Osteocyte (in vitro differentiated cells): ENCODE data around the gene FCHSD2. TPM values are rescaled to one million over a fixed set of nuclear protein-coding genes. Genes with fewer than 3 reads are reported as not detected.
"Not testable (repeated sequence)": the region's sequence is repeated elsewhere in the genome, so short reads cannot be mapped to it uniquely, and the experiment has no call there.

ENCODE experiments used
- DNase-seq: peaks from one replicate; pipeline ENCODE4 v3.0.0; 2021; ENCODE audit warnings: mixed read lengths; ENCODE audit not compliant: unreplicated experiment; ENCODE audit errors: extremely low spot score
- H3K27ac Mint-ChIP-seq: one replicate; pipeline ENCODE4 v1.8.0; 2021; ENCODE audit warnings: mild to moderate bottlenecking, mixed read lengths; ENCODE audit not compliant: unreplicated experiment
- H3K27me3 Mint-ChIP-seq: one replicate; pipeline ENCODE4 v1.8.0; 2021; ENCODE audit warnings: mixed read lengths; ENCODE audit not compliant: unreplicated experiment
- H3K36me3 Mint-ChIP-seq: one replicate; pipeline ENCODE4 v1.8.0; 2021; ENCODE audit warnings: mixed read lengths; ENCODE audit not compliant: unreplicated experiment
- H3K4me1 Mint-ChIP-seq: one replicate; pipeline ENCODE4 v1.8.0; 2021; ENCODE audit warnings: mixed read lengths; ENCODE audit not compliant: unreplicated experiment
- H3K4me3 Mint-ChIP-seq: one replicate; pipeline ENCODE4 v1.8.0; 2021; ENCODE audit warnings: mild to moderate bottlenecking, moderate library complexity, mixed read lengths; ENCODE audit not compliant: unreplicated experiment
- H3K9me3 Mint-ChIP-seq: one replicate; pipeline ENCODE4 v1.8.0; 2021; ENCODE audit warnings: mixed read lengths; ENCODE audit not compliant: unreplicated experiment
- total RNA-seq: library from RNA; stranded (reverse); gene quantifications from 2 replicates; pipeline ENCODE4 v1.2.1, GENCODE V29; 2021
- TF ChIP-seq, protein P1 (sequence below): fragments of 200-600 bp; sonication (generic); IDR thresholded peaks from 2 replicates; pipeline ENCODE4 v1.5.0; 2021; ENCODE audit warnings: antibody characterized with exemption, mild to moderate bottlenecking, moderate library complexity

The FCHSD2 gene
- total RNA-seq, 1 donor from 2014 or later: 39.4 TPM

- Mint-ChIP-seq H3K4me1 (peaks cover 23% of the 10 kb centered on the region), H3K27me3 (no peaks in the 10 kb centered on the region), H3K4me3 (no peak overlapping the region), H3K27ac (no peak overlapping the region), H3K9me3 (no peaks in the 10 kb centered on the region), H3K36me3 (peaks cover 2% of the 10 kb centered on the region)
- no peak for DNase-seq
- TF ChIP-seq, protein P1, sequence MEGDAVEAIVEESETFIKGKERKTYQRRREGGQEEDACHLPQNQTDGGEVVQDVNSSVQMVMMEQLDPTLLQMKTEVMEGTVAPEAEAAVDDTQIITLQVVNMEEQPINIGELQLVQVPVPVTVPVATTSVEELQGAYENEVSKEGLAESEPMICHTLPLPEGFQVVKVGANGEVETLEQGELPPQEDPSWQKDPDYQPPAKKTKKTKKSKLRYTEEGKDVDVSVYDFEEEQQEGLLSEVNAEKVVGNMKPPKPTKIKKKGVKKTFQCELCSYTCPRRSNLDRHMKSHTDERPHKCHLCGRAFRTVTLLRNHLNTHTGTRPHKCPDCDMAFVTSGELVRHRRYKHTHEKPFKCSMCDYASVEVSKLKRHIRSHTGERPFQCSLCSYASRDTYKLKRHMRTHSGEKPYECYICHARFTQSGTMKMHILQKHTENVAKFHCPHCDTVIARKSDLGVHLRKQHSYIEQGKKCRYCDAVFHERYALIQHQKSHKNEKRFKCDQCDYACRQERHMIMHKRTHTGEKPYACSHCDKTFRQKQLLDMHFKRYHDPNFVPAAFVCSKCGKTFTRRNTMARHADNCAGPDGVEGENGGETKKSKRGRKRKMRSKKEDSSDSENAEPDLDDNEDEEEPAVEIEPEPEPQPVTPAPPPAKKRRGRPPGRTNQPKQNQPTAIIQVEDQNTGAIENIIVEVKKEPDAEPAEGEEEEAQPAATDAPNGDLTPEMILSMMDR: no peak
Measured at GRCh38 chr11:73070653-73071052, 71.5 kb downstream of the FCHSD2 start.

DNA sequence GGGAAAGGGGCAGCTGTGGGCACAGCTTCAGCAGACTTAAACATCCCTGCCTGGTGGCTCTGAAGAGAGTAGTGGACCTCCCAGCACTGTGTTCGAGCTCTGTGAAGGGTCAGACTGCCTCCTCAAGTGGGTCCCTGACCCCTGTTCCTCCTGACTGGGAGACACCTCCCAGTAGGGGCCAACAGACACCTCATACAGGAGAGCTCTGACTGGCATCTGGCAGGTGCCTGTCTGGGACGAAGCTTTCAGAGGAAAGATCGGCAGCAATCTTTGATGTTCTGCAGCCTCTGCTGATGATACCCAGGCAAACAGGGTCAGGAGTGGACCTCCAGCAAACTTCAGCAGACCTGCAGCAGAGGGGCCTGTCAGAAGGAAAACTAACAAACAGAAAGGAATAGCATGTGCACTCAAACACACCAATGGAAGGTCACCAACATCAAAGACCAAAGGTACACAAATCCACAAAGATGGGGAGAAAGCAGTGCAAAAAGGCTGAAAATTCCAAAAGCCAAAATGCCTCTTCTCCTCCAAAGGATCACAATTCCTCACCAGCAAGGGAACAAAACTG lies 80.2 kb downstream of the FCHSD2 start:
- not testable (repeated sequence) for H3K4me1 Mint-ChIP-seq, H3K4me3 Mint-ChIP-seq, H3K36me3 Mint-ChIP-seq, H3K9me3 Mint-ChIP-seq, H3K27me3 Mint-ChIP-seq, H3K27ac Mint-ChIP-seq, DNase-seq

DNA sequence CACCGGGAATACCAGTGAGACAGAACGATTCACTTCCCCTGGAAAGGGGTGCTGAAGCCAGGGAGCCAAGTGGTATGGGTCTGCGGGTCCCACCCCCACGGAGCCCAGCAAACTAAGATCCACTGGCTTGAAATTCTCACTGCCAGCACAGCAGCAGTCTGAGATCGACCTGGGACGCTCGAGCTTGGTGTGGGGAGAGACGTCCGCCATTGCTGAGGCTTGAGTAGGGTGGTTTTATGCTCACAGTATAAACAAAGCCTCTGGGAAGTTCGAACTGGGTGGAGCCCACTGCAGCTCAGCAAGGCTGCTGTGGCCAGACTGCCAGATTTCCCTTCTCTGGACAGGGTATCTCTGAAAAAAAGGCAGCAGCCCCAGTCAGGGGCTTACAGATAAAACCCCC lies 80.7 kb downstream of the FCHSD2 start:
- not testable (repeated sequence) for H3K9me3 Mint-ChIP-seq, DNase-seq, H3K27me3 Mint-ChIP-seq, H3K27ac Mint-ChIP-seq, H3K4me3 Mint-ChIP-seq, H3K36me3 Mint-ChIP-seq, H3K4me1 Mint-ChIP-seq

DNA sequence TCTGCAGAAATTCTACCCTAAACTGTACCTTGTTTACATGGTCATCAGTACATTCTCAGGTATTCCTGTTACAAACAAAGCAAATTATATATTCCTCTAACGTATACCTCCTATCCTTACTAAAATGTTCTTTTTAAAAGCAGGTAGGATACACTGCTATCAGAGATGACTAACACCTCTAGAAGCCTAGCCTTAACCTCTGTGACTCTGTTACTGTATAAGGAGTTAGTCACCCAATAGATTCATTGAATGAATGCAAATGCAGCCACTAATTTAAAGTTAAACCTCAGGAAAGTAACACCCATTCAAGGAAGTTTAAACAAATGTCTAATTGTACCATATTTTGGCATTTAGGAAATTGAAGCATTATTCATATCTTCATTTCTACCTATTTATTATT lies 82.2 kb downstream of the FCHSD2 start:
- no peaks in the 10 kb centered on the region for H3K27me3 Mint-ChIP-seq
- no peak overlapping the region for H3K4me3 Mint-ChIP-seq
- TF ChIP-seq, protein P1: no peak
- peaks cover 6% of the 10 kb centered on the region for H3K4me1 Mint-ChIP-seq
- H3K9me3 Mint-ChIP-seq: no peaks in the 10 kb centered on the region
- H3K27ac Mint-ChIP-seq: no peak overlapping the region
- H3K36me3 Mint-ChIP-seq: peaks cover 6% of the 10 kb centered on the region
- DNase-seq: no peak

- H3K27me3 Mint-ChIP-seq: no peaks in the 10 kb centered on the region
- TF ChIP-seq, protein P1: no peak
- H3K9me3 Mint-ChIP-seq: no peaks in the 10 kb centered on the region
- H3K27ac Mint-ChIP-seq: no peak overlapping the region
- no peak for DNase-seq
- peaks cover 6% of the 10 kb centered on the region for H3K36me3 Mint-ChIP-seq
- H3K4me3 Mint-ChIP-seq: no peak overlapping the region
- H3K4me1 Mint-ChIP-seq: peaks cover 6% of the 10 kb centered on the region
Measured at GRCh38 chr11:73058989-73059674, 83.0 kb downstream of the FCHSD2 start.

DNA sequence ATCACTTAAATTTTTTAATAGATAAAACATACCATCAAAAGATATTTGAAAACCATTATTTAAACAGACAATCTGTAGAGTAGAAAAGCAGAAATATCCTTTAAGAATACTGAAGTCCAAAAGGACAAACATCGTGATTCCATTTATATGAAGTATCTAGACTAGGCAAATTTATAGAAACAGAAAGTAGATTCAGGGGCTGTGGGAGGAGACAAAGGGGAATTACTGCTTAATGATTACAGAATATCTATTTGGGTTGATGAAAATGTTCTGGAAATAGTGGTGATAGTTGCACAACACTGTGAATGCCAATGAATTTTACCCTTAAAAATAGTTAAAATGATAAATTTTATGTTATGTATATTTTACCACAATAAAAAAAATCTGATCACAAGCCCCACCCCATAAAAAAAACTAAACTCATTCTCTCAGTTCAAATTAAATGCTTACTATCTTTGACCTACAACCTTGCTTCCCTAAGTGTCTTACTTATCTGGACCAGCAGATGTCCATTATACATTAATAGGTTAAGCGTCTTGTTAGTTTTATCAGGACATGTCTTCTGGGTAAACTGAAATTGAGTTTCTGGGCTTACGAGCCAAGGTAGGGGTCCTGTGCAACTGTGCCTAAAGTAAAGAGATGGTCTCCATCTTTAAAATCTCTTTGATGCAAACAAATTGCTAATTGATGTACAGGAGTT lies 86.3 kb downstream of the FCHSD2 start:
- Mint-ChIP-seq H3K27ac (no peak overlapping the region), H3K27me3 (no peaks in the 10 kb centered on the region), H3K4me3 (no peak overlapping the region), H3K36me3 (peaks cover 6% of the 10 kb centered on the region), H3K9me3 (no peaks in the 10 kb centered on the region), H3K4me1 (peaks cover 3% of the 10 kb centered on the region)
- TF ChIP-seq, protein P1: no peak
- DNase-seq: no peak
